Osteoblast (primary cell): ENCODE measurements around the gene BICD2. TPM values are rescaled to one million over a fixed set of nuclear protein-coding genes. Genes with fewer than 3 reads are reported as not detected.

ENCODE experiments used
- DNase-seq: peaks from one replicate; pipeline ENCODE4 v3.0.0; 2011; ENCODE audit warnings: low spot score, mixed read lengths; ENCODE audit not compliant: insufficient read length; ENCODE audit errors: missing footprints
- H2AFZ ChIP-seq: 2 replicates; pipeline ENCODE4 v1.6.0; 2011; ENCODE audit warnings: mild to moderate bottlenecking, low read length
- H3K27ac ChIP-seq: 2 replicates; pipeline ENCODE4 v1.5.1; 2011; ENCODE audit warnings: mild to moderate bottlenecking, low read depth, low read length, moderate library complexity
- H3K27me3 ChIP-seq: 2 replicates; pipeline ENCODE4 v1.6.0; 2012; ENCODE audit warnings: mild to moderate bottlenecking, control low read depth, inconsistent platforms, low read length, moderate library complexity; ENCODE audit not compliant: insufficient read depth
- H3K36me3 ChIP-seq: 2 replicates; pipeline ENCODE4 v1.5.1; 2011; ENCODE audit warnings: mild to moderate bottlenecking, low read length, control low read depth, moderate library complexity; ENCODE audit not compliant: insufficient read depth
- H3K4me1 ChIP-seq: 2 replicates; pipeline ENCODE4 v1.5.1; 2011; ENCODE audit warnings: mild to moderate bottlenecking, low read length, control low read depth, moderate library complexity; ENCODE audit not compliant: insufficient read depth
- H3K4me2 ChIP-seq: 2 replicates; pipeline ENCODE4 v1.6.0; 2011; ENCODE audit warnings: mild to moderate bottlenecking, low read length; ENCODE audit not compliant: insufficient read depth
- H3K4me3 ChIP-seq: fragments of 200-600 bp; sonication (generic); 3 replicates; pipeline ENCODE4 v1.5.1; 2012; ENCODE audit warnings: mild to moderate bottlenecking, low read length, inconsistent platforms; ENCODE audit not compliant: insufficient read depth
- H3K79me2 ChIP-seq: 2 replicates; pipeline ENCODE4 v1.6.0; 2012; ENCODE audit warnings: mild to moderate bottlenecking, low read length, control low read depth, inconsistent platforms; ENCODE audit not compliant: insufficient read depth
- H3K9me3 ChIP-seq: 2 replicates; pipeline ENCODE4 v1.5.1; 2011; ENCODE audit warnings: low read depth, low read length, control low read depth
- H4K20me1 ChIP-seq: 2 replicates; pipeline ENCODE4 v1.6.0; 2012; ENCODE audit warnings: mild to moderate bottlenecking, low read length, control low read depth; ENCODE audit not compliant: insufficient read depth
- CTCF ChIP-seq: IDR thresholded peaks from 2 replicates; pipeline ENCODE4 v1.5.1; 2011; ENCODE audit warnings: mild to moderate bottlenecking, low read depth, low read length, moderate library complexity; ENCODE audit errors: extremely low read depth
- total RNA-seq: library from RNA; depleted of rRNA; stranded (reverse); fragments of >200 nt; gene quantifications from 2 replicates; pipeline ENCODE4 v1.2.3, GENCODE V29; 2012

The BICD2 gene
- total RNA-seq, 1 donor: 31.8 TPM

- no peaks in the 10 kb centered on the region for H3K27me3 ChIP-seq
- no peaks in the 10 kb centered on the region for H3K9me3 ChIP-seq
- peaks cover 15% of the 10 kb centered on the region for H3K36me3 ChIP-seq
- peaks cover 42% of the 10 kb centered on the region for H4K20me1 ChIP-seq
- H3K4me2 ChIP-seq: no peak overlapping the region
- H3K79me2 ChIP-seq: peaks cover 68% of the 10 kb centered on the region
- DNase-seq: peak; percentile 38
- no peak overlapping the region for H3K4me3 ChIP-seq
- no peak overlapping the region for H3K27ac ChIP-seq
- no peak overlapping the region for H2AFZ ChIP-seq
- no peak for TF ChIP-seq CTCF
- H3K4me1 ChIP-seq: no peaks in the 10 kb centered on the region
Observed at GRCh38 chr9:92725266-92725545, 39.4 kb downstream of the BICD2 start.

GRCh38 chr9:92724528-92725265 lies 39.9 kb downstream of the BICD2 start:
- no peak overlapping the region for H3K4me3 ChIP-seq
- H2AFZ ChIP-seq: no peak overlapping the region
- no peak overlapping the region for H3K4me2 ChIP-seq
- H4K20me1 ChIP-seq: peaks cover 38% of the 10 kb centered on the region
- TF ChIP-seq CTCF: no peak
- DNase-seq: peak; percentile 69
- H3K4me1 ChIP-seq: no peaks in the 10 kb centered on the region
- no peaks in the 10 kb centered on the region for H3K27me3 ChIP-seq
- H3K36me3 ChIP-seq: peaks cover 20% of the 10 kb centered on the region
- no peak overlapping the region for H3K27ac ChIP-seq
- H3K79me2 ChIP-seq: peaks cover 63% of the 10 kb centered on the region
- H3K9me3 ChIP-seq: no peaks in the 10 kb centered on the region

- DNase-seq: peak; percentile 65
- Histone ChIP-seq H3K4me2 (no peak overlapping the region), H3K27ac (no peak overlapping the region), H3K4me3 (no peak overlapping the region), H2AFZ (no peak overlapping the region), H3K36me3 (peaks cover 22% of the 10 kb centered on the region), H3K4me1 (no peaks in the 10 kb centered on the region), H3K9me3 (no peaks in the 10 kb centered on the region), H3K79me2 (peaks cover 55% of the 10 kb centered on the region), H3K27me3 (no peaks in the 10 kb centered on the region), H4K20me1 (peaks cover 32% of the 10 kb centered on the region)
- TF ChIP-seq CTCF: no peak
Observed at GRCh38 chr9:92723801-92724323, 40.8 kb downstream of the BICD2 start.

GRCh38 chr9:92723299-92723625 lies 41.4 kb downstream of the BICD2 start:
- Histone ChIP-seq H3K27ac (no peak overlapping the region), H2AFZ (no peak overlapping the region), H3K79me2 (peaks cover 50% of the 10 kb centered on the region), H3K36me3 (peaks cover 27% of the 10 kb centered on the region), H3K9me3 (no peaks in the 10 kb centered on the region), H3K4me2 (no peak overlapping the region), H3K4me1 (no peaks in the 10 kb centered on the region), H3K27me3 (no peaks in the 10 kb centered on the region), H3K4me3 (no peak overlapping the region), H4K20me1 (peaks cover 32% of the 10 kb centered on the region)
- TF ChIP-seq CTCF: no peak
- peak; percentile 52 for DNase-seq
